ENCODE results near the gene RERE. TPM values are rescaled to one million over a fixed set of nuclear protein-coding genes. Genes with fewer than 3 reads are reported as not detected.

RERE gene
- total RNA-seq, 1 donor from 2014 or later: 76.0 TPM

DNA sequence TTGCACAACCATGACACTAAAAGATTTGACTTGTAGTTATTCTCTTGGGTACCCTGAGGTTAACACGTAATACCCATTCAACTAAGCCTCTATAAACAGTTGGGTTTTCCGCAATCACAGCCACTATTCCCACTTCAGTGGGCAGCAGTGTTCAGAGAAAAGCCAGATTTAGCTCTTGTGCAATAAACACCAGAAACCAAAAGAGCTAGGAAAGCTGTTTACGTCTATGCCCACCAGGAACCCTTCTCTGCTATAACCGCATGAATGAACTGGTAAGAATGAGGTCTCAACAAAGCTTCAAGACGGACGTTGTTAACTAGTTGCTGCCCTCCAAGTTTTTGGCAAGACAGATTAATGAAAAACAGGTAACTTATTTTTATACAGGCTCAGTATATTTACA, 398.3 kb downstream of the RERE start:
- intact Hi-C loops (cut with micrococcal nuclease): no loop called here

DNA sequence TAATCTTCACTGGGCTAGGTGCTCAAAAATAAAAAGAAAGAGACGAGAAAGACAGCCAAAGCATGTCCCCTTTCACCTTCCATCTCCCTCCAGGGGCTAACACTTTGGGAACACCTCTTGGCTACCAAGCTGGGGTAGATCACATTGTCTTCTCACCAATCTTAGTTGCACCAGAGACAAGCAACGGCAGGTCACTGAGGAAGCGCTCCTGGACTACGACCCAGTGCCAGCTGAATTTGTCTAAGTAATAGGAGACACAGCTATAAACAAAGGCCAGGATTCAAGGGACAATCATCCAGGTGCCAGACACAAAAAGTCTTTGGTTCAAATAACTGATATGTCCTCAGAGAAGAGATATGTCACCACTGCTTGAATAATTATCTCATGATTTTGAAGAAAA, 399.1 kb downstream of the RERE start:
- intact Hi-C loops (cut with micrococcal nuclease): no loop called here

DNA sequence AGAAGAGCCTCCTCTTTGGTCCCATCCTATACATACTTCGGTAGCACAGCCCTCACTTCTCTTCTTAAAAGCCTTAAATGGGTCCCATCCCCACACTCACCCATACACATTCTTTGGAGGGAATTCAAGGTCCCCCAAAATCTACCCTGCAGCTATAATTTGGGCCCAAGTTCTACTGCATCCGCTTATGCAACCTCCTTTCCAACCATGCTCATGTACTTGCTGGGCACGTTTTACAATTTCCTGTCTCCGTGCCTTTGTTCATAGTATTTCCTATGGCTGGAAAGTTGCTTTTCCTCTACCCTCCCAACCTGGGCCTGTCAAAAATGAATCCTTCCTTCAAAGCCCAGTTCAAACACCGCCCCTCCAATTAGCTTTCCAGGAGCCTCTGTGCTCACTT, 399.8 kb downstream of the RERE start:
- intact Hi-C loops (cut with micrococcal nuclease): no loop called here

DNA sequence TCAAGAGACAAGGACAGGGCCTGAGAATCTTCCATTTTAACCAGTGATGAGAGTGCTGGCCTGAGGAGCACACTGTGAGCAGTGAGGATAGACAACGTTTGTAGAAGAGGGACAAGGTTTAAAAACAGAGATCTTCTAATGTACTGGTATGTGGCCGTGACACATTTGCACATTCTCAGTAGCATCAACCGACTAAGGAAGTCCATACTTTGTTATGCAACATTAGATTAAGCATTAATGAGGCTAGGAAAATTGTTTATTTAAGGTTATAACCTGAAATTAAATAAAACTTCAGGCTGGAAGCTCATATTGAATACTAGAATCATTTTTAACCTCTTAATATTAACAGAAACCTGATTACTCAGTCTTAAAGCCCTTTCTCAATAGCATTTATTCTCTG, 400.6 kb downstream of the RERE start:
- intact Hi-C loops (cut with micrococcal nuclease): no loop called here

DNA sequence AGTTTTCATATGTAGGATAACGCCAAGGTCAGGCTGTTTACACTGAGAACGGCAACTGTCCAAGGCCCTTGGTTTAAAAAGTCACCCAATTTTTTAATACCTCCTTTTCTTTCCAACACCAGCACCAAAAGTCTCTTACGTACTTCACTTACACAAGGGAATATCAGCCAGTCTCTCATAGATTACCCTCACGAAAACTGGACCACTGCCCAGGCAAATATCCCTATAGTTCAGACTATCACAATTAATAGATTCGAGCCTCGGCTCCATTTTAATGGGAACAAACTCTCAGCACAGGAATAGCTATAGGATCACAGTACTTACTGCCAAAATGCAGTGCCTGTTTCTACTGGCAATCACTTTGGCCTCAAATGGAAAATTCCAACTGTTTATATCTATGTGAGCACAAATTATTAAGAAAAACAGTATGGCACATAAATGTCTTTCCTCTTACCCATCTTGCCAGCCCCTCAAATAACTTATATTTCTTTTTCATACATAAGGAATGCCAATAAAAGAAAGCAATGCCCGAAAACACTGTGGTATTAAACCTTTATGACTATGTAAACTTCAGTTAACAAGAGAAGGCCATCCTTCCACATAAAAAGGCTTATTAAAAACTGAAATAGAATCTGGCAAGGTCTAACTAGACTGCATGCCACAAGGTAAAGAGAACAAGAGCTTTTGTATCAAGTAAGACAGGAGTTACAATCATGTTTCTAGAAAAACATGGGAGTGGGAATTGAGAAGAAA, 401.7 kb downstream of the RERE start:
- intact Hi-C loops (cut with micrococcal nuclease): no loop called here

DNA sequence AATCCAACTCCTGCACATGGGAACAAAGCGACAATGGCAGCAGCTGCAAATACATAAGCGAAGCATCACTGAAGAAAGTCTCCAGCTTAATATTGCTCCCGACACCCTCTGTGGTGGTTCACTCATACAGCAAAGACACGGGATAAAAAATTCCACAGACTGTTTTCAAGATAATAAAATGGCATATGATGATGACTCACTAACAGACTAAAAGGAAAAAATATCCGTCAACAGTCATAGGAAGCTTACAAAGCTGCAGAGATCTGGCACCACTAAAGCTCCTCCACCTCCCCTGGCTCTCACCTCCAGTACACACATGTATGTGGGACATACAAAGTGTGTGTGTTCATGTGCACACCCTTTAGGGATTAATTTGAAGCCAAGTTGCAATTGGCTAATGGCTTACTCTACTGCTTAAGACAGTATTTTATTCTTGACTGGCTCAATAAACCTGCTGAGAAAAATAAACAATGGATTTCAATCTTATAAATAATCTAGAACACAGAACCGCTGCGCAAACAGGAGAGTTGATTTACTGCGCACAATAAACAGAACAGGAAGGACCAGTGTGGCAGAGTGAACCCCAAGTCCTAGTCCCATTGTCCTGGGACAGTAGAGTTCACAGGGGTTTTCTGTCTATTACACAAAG, 405.1 kb downstream of the RERE start:
- intact Hi-C loops (cut with micrococcal nuclease): no loop called here

DNA sequence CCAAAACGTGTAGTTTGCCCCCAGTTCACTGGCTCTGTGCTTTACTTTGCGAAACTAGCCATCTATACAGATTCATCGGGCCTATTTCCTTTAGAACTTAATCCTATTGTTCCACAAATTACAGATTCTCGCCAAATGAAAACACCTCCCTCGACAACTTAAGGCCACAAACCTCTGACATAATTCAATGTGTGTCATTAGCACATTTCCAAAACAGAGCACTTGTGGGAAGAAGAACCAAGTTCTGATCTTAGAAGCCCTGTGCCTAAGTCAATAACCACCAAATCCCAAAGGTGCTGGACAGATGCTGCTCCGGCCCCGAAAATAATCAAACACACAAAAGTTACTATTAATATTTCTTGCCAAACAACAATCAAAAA, 405.6 kb downstream of the RERE start:
- intact Hi-C loops (cut with micrococcal nuclease): no loop called here

DNA sequence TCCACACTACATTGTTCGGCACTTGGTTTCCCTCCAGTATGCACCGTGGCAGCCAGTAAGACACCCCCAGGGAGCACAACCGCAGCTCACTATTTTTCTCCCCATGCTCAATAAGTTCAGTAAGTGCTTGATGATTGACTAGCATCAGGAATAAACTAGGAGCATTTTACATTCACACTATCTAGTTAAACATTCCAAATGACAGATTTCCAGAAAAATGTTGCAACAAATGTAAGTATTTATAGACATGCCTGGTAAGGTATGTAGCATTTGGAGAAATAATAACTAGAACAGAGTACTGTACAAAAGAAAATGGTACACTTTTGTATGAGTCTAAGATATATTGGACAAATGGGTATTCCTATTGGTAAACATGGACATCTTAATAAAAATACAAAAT, 406.6 kb downstream of the RERE start:
- intact Hi-C loops (cut with micrococcal nuclease): no loop called here

DNA sequence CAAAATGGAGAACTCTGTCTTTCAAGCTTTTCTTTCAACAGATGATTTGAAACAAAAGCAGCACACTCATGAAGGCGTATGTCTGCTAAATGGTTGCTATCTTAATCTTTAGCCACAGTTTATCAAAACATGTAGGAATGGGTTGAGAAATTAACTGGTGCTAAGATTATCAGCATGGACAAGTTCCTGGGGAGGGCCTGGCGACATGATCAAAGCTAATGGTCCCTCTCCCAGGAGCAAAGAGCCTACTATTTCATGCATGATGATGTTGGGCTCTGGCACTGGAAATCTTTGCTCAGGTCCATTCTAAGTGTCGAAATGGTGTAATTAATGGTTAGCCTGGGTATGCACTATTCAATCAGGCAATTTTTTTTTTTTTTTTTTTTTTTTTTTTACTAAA, 407.8 kb downstream of the RERE start:
- intact Hi-C loops (cut with micrococcal nuclease): no loop called here

DNA sequence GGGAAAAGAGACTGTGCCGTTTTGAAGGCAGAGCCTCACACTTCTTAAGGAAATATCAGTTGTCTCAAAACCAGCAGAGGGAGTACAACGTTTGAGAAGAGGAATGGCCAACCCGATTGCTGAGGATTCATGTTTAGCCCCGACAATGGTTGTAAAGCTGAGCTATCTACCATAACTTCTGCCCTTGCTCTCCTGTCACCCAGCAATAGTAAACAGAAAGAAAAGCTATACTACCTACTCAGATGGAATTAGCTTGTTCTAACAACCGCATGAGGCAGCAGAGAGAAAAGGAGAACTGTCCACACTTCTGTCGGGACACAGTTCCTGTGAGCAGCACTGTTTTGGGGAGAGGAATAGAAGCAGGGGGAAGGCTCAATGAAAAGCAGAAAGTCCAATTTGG, 408.3 kb downstream of the RERE start:
- intact Hi-C loops (cut with micrococcal nuclease): no loop called here

DNA sequence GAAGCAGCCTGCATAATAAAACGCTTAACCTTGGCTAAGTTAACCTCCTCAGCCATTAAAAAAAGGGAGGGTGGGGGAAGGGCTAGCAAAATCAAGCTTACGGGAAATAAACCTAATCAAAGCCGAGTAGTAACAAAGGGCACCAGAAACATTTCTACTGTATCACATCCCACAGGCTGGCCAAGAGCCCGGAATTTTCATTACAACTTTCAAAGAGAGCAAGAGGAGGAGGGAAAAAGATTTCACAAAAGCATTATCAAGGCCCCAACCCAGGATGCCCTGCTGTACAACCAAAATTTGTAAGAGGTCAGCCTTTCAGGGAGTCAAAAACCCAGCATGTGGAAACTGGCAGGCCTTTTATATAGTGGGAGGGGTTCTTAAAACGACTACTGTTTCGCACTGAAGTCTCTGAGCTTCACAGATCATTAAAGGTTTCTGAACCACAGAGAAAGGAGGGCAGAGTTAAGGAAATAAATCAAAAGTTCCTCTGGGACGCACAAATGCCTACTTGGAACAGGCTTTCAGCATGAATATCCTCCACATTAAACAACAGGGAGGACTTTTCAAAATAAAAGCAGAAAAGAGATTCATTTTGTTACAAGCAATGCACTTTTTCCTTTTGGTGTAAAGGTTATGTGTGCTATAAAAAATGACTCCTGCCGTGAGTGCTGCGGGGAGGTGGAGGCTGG, 409.1 kb downstream of the RERE start:
- intact Hi-C loops (cut with micrococcal nuclease): no loop called here

DNA sequence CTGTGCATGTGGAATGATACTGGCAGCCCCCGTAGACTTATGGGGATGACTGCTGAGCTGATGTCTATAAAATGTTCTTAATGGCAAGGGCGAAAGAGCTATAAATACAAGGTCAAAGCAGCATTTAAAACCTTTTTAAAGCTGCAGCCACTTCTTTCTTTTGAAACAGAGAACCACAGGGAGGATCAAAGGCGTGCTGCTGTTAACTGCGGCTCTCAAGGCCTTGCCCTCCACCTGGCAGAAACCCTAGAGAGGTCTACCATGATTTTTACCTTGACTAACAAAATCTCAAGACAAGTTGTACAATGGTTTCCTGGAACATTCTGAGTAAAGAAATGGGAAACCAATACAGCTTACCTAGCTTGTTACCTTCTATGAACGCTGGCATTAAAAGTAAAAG, 409.8 kb downstream of the RERE start:
- intact Hi-C loops (cut with micrococcal nuclease): no loop called here

DNA sequence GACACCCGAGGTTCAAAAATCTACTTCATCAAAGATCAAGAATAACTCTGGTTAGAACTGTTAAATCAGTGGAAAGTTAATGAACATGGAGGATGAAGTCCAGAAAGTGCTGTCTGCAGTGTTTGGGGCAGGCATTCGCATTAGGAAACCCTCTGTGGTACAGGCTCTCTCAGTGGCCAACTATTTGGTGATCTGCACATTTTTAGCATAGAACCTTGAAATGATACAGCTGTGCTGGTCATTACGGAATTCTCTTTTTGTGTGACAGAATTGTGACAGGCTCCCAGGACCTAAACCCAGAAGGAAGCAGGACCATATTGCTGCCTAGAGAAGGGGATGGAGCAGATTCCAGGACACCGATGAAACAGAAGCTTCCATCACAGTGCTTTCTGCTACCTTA, 410.5 kb downstream of the RERE start:
- intact Hi-C loops (cut with micrococcal nuclease): no loop called here

DNA sequence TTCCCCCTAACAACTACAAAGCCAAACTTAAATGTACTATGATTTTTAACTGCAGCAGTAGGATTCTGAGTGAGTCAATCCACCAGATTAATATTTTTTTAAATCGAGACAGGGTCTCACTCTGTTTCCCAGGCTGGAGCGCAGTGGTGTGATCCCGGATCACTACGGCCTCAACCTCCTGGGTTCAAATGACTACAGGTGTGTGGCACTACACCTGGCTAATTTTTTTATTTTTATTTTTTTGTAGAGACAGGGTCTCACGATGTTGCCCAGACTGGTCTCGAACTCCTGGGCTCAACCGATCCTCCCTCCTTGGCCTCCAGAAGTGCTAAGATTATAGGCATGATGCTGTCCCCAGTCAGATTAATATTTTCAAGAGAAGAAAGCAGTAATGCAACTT, 411.4 kb downstream of the RERE start:
- intact Hi-C loops (cut with micrococcal nuclease): no loop called here

DNA sequence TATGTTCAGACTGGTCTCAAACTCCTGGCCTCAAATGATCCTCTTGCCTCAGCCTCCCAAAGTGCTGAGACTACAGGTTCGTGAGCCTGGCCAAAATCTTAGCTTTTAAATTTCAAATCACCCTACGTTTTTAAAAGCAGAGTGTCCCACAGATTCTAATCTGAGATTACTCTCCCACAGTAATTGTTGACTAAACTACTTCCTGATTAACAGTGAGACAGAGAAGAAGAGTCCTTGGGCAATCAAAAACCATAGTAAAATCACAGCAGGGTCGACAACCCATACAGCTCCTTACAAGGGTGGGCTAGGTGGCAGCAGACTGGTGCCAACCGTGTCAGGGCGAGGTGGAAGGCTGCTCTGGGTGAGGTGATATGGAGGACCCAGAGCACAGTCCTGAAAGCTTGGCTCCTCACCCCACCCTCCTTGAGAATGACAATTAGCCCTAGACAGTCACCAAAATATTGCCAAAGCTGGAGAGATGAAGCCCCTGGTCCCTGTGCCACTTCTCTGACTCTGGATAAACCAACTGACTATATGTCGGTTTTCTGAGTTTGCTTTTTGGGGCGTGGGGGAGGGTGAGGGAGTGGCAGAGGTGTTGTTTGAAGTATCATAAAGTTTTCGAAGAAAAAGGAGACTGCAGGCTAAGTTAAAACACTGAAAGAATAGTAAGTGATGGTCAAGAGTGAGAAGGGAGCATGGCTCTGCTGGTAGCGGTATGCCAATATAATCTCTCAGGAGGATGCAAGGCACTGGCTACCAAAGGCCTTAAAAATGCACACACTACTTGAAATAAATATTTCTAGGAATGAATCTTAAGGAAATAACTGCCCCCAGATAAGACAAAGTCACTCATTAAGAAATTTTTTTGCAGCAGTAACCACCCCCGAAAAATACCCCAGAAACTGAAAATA, 412.7 kb downstream of the RERE start:
- intact Hi-C loops (cut with micrococcal nuclease): no loop called here

DNA sequence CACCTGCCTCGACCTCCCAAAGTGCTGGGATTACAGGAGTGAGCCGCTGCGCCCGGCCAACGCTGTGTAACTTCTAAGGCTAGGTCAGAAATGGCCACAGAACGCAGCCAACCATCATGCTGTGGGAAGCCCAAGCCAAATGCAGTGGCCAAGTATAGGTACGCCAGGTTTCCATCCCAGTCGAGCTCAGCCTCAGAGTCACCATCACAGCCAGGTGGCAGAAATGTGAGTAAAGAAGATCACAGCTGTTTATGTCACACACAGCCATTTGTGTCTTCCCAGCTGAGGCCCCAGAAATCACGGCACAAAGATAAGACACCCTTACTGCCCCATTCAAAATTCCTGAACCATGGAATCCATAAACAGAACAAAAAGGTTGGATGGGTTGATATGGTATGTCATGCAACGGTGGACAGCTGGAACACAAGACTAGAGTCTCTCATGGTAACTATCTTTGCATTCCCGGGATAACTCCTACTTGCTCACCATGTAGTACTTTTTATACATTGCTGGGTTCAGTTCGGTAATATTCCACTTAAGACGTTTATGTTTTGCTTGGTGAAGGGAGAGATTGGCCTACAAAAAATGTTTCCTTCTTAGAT, 415.2 kb downstream of the RERE start:
- intact Hi-C loops (cut with micrococcal nuclease): no loop called here

DNA sequence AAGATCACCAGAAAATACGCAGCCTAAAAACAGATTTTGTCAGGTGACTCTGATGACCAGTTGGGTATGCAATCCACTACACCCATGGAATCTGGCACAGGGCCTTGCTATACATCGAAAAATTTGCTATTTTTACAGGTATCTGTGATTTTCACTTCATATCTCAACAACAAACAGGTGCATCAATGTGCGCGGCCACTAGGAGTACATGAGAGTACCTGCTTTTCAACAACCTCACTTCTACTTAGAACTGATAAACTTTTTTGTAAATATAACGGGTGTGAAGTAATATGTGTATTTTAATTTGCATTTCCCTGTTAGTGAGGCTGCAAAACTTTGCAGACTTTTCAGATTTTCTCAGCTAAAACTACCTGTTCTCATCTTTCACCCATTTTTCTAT, 418.8 kb downstream of the RERE start:
- intact Hi-C loops (cut with micrococcal nuclease): no loop called here

DNA sequence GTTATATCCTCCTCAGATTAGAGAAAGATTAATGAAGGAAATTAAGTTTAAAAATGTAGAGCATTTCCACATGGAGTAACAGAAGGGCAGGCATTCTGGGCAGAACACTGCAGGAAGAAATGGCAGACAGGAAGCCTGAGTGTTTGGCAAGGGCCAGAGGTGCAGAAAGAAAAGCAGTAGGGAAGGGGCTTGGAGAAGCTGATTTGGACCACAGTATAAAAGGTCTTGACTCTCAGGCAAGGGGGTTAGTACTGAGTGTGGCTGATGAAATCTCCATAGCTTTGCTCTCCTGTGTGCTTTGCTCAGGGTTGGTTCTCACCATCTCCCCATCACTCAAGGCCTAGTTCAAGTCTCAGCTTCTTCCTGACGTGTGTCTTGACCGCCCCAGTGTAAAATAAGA, 419.4 kb downstream of the RERE start:
- intact Hi-C loops (cut with micrococcal nuclease): no loop called here

DNA sequence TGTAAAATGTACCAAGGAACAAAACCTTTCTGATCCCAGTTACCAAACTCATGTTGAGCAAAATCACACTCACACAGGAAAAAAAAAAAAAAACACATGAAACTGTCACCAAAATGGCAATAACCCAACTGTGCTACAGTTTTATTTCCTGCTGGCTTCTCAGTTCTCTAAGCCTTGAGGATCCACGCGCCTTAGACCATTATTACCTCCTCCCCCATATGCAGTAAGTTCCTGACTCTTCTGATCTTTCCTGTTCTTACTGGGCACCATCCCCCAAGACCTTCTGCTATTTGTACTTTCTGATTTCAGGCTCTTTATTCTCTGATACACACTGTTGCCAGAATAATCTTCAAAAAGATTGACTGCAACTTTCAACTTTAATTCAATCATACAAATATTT, 419.9 kb downstream of the RERE start:
- intact Hi-C loops (cut with micrococcal nuclease): no loop called here

DNA sequence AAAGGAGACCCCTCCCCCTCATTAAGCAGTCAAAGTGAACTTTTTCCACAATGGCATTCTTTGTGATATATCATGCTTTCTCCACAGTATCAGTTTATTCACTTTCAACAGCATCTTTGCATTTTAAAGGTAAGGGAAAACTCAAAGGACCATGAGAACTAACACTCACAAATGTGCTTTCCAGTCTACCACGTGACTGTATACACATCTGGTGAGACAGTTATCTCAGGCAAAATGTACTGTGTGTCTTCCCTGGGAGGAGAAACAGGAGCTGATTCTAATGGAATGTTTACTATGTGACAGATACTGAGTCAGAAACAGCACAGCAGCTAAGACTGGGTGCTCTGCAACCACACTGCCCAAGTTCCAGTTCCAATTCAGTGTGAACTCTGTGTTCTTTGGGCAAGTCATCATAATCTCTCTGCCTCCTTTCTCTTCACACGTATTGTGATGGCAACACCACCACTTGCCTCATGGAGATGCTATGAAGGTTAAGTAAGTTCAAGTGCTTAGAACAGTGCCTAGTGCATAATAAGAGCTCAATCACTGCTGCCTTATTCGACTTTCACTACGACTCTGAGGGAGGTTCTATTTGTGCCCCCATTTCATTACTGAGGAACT, 420.5 kb downstream of the RERE start:
- intact Hi-C loops (cut with micrococcal nuclease): no loop called here
